Measurements from ENCODE around the gene XYLT2. TPM values are rescaled to one million over a fixed set of nuclear protein-coding genes. Genes with fewer than 3 reads are reported as not detected.

The XYLT2 gene
- total and polyA plus RNA-seq, 2 of the 8 experiments (the other 6 are each of a cell fraction or from before 2014, with no cell fraction given): 28.0 to 29.9 TPM

DNA sequence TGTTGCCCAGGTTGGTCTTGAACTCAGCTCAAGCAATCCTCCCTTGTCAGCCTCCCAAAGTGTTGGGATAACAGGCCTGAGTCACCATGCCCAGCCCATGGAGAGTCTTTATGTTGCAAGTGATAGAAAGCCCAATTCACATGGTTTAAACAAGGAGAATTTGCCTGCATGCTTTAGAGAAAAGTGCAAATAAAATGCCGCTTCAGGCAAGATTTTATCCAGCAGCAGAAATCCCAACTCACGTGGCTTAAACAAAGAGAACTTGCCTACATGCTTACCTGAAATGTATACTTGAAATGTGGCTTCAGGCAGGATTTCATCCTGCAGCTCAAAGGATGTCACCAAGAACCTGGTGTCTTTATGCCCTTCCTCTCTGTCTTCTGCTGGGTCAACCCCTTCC, 28.8 kb upstream of the XYLT2 start:
- CTCF ChIA-PET (ENCODE audit: partially characterized antibody): interaction anchor here (0.9 to 3.8 kb wide), 8 partner anchors 11 to 156 kb away, joined by 3 to 21 read pairs (median 4); partner anchors contain the start of gene COL1A1
- FAIRE-seq: no peak
- H3K23me2 ChIP-seq (ENCODE audit: low read depth, low read length): no peaks in the 10 kb centered on the region

More for the DNA sequence above, 28.8 kb upstream of the XYLT2 start:
- no peak overlapping the region for H2AFZ ChIP-seq (ENCODE audit: low read length)
- H2BK12ac ChIP-seq (ENCODE audit: low read depth, low read length): no peak overlapping the region; the same call in 1 of the 2 replicates
- H3K4me2 ChIP-seq (ENCODE audit: insufficient read depth in 1 of 2, low read depth in 2 of 2, low read length in 2 of 2): no peak overlapping the region
- H3K4me3 ChIP-seq (ENCODE audit: extremely low read depth in 1 of 4, insufficient read depth in 2 of 4, low read depth in 3 of 4, low read length in 4 of 4): no peak overlapping the region
- H3K4ac ChIP-seq (replicated peaks; ENCODE audit: insufficient read length, low read depth, low read length): no peak overlapping the region
- H3K56ac ChIP-seq (replicated peaks; ENCODE audit: insufficient read length, low read depth, low read length): no peak overlapping the region
- H3K27me3 ChIP-seq (replicated peaks in 1 of 4; ENCODE audit: control insufficient read depth in 3 of 4, extremely low read depth in 1 of 4, insufficient read depth in 3 of 4, low read length in 3 of 4): no peaks in the 10 kb centered on the region; a peak in 1 of 7 replicates
- H3K27ac ChIP-seq (ENCODE audit: low read depth, low read length): no peak overlapping the region
- H4K91ac ChIP-seq (replicated peaks; ENCODE audit: insufficient read length, low read length): no peak overlapping the region
- H2AK5ac ChIP-seq (ENCODE audit: low read depth, low read length): no peak overlapping the region
- H2BK20ac ChIP-seq (ENCODE audit: low read length): no peak overlapping the region
- H2BK5ac ChIP-seq (ENCODE audit: low read depth, low read length): no peak overlapping the region
- H3K9me3 ChIP-seq (ENCODE audit: insufficient read depth in 2 of 2, low read depth in 1 of 2, low read length in 1 of 2): 0 out of 4 replicates have a peak, but pooled peaks cover 0 to 3% of the 10 kb centered on the region in 2 experiments
- TF ChIP-seq CTBP2 (IDR thresholded peaks at IDR 0.05; ENCODE audit: borderline replicate concordance, insufficient read depth, insufficient read length, low read length) (no peak), SIRT6 (IDR thresholded peaks at IDR 0.05; ENCODE audit: low read length) (no peak), POLR2AphosphoS5 (IDR thresholded peaks at IDR 0.05; ENCODE audit: low read depth, low read length) (no peak), CHD1 (IDR thresholded peaks at IDR 0.05; ENCODE audit: low read depth, low read length) (no peak), BRCA1 (IDR thresholded peaks at IDR 0.05; ENCODE audit: low read depth, low read length) (no peak), JUN (IDR thresholded peaks at IDR 0.05; ENCODE audit: low read depth, low read length) (no peak), TCF12 (IDR thresholded peaks at IDR 0.05; ENCODE audit: low read depth, low read length) (no peak), FOSL1 (IDR thresholded peaks at IDR 0.05; ENCODE audit: insufficient read depth, low read depth, low read length) (no peak), TBP (IDR thresholded peaks at IDR 0.05; ENCODE audit: low read depth, low read length) (no peak), ZNF274 (IDR thresholded peaks at IDR 0.05; ENCODE audit: borderline replicate concordance, extremely low read depth, low read length) (no peak)
- POLR2A ChIA-PET (ENCODE audit: partially characterized antibody): interaction anchor here (1.0 kb wide), 1 partner anchor 47 kb away, joined by 3 read pairs; no protein-coding TSS in a partner anchor
- no peak overlapping the region for H3K23ac ChIP-seq (ENCODE audit: insufficient read length)
- H3K4me1 ChIP-seq (replicated peaks in 1 of 4; ENCODE audit: control insufficient read depth in 3 of 4, insufficient read depth in 4 of 4, low read length in 3 of 4): peaks cover 0 to 4% (median 0%) of the 10 kb centered on the region in 4 experiments; a peak in 4 of 7 replicates
- H3K14ac ChIP-seq (ENCODE audit: insufficient read length): no peak overlapping the region
- H3K79me1 ChIP-seq (ENCODE audit: low read depth, low read length): no peaks in the 10 kb centered on the region
- H4K20me1 ChIP-seq (replicated peaks in 1 of 2; ENCODE audit: control insufficient read depth in 1 of 2, insufficient read depth in 2 of 2, low read length in 2 of 2): no peaks in the 10 kb centered on the region
- H4K8ac ChIP-seq (ENCODE audit: extremely low read depth, insufficient read depth, low read length): no peak overlapping the region
- WGBS, 2 experiments (ENCODE audit: extremely low coverage in 1 of 2, insufficient coverage in 1 of 2, insufficient read length in 1 of 2, insufficient replicate concordance in 2 of 2, low coverage in 1 of 2, low lambda C conversion rate in 2 of 2, missing lambda C conversion rate in 1 of 2): 93% methylated on average over 2 of the region's 2 CpGs; no CpG with 5 or more reads in 1 of the 2 experiments
- H3K36me3 ChIP-seq (ENCODE audit: control insufficient read depth in 2 of 4, insufficient read depth in 4 of 4, low read length in 3 of 4): no peaks in the 10 kb centered on the region
- no peak for DNase-seq (ENCODE audit: low read depth in 1 of 2, low spot score in 2 of 2)
- no peak overlapping the region for H2BK15ac ChIP-seq (ENCODE audit: low read length)
- H4K5ac ChIP-seq (ENCODE audit: insufficient read length, low read depth, low read length): no peak overlapping the region
- H3K9ac ChIP-seq (replicated peaks in 1 of 4; ENCODE audit: extremely low read depth in 1 of 4, low read depth in 3 of 4, low read length in 3 of 4): no peak overlapping the region
- no peak overlapping the region for H3K18ac ChIP-seq (ENCODE audit: extremely low read depth, low read length)
- H3K79me2 ChIP-seq (ENCODE audit: control insufficient read depth in 1 of 2, insufficient read depth in 2 of 2, low read length in 2 of 2): no peaks in the 10 kb centered on the region
- H2BK120ac ChIP-seq (replicated peaks; ENCODE audit: low read depth, low read length): no peak overlapping the region
